ENCODE data around the gene SERPINH1.
"Not testable (repeated sequence)": the region's sequence is repeated elsewhere in the genome, so short reads cannot be mapped to it uniquely, and the experiment has no call there.

The SERPINH1 gene

GRCh38 chr11:75583718-75584658, 21.9 kb downstream of the SERPINH1 start:
- peak overlapping the region; percentile 58 for H3K4me3 ChIP-seq (ENCODE audit: low read depth, low read length)
- no peak for DNase-seq (ENCODE audit: low read depth)
- TF ChIP-seq CTCF (IDR thresholded peaks at IDR 0.05; ENCODE audit: insufficient read depth, low read depth, low read length, missing control alignments): no peak

GRCh38 chr11:75584659-75585292, 22.7 kb downstream of the SERPINH1 start:
- H3K4me3 ChIP-seq (ENCODE audit: low read depth, low read length); DNase-seq (ENCODE audit: low read depth): not testable (repeated sequence)

GRCh38 chr11:75585293-75585670, 23.2 kb downstream of the SERPINH1 start:
- no peak for DNase-seq (ENCODE audit: low read depth)
- no peak overlapping the region for H3K4me3 ChIP-seq (ENCODE audit: low read depth, low read length)
- no peak for TF ChIP-seq CTCF (IDR thresholded peaks at IDR 0.05; ENCODE audit: insufficient read depth, low read depth, low read length, missing control alignments)

GRCh38 chr11:75586395-75586794, 24.3 kb downstream of the SERPINH1 start:
- TF ChIP-seq CTCF (IDR thresholded peaks at IDR 0.05; ENCODE audit: insufficient read depth, low read depth, low read length, missing control alignments): no peak
- no peak for DNase-seq (ENCODE audit: low read depth)
- no peak overlapping the region for H3K4me3 ChIP-seq (ENCODE audit: low read depth, low read length)

- no peak for DNase-seq (ENCODE audit: low read depth)
- H3K4me3 ChIP-seq (ENCODE audit: low read depth, low read length): no peak overlapping the region
- no peak for TF ChIP-seq CTCF (IDR thresholded peaks at IDR 0.05; ENCODE audit: insufficient read depth, low read depth, low read length, missing control alignments)
Measured at GRCh38 chr11:75588051-75588481, 26.0 kb downstream of the SERPINH1 start.

GRCh38 chr11:75589051-75589450, 27.0 kb downstream of the SERPINH1 start:
- H3K4me3 ChIP-seq (ENCODE audit: low read depth, low read length): no peak overlapping the region
- no peak for DNase-seq (ENCODE audit: low read depth)
- TF ChIP-seq CTCF (IDR thresholded peaks at IDR 0.05; ENCODE audit: insufficient read depth, low read depth, low read length, missing control alignments): no peak

GRCh38 chr11:75589933-75590332, 27.9 kb downstream of the SERPINH1 start:
- no peak overlapping the region for H3K4me3 ChIP-seq (ENCODE audit: low read depth, low read length)
- DNase-seq (ENCODE audit: low read depth): no peak
- TF ChIP-seq CTCF (IDR thresholded peaks at IDR 0.05; ENCODE audit: insufficient read depth, low read depth, low read length, missing control alignments): no peak

Data from GM12865 (cell line).